SK-N-MC (cell line): ENCODE data around the gene YIF1A.

ENCODE experiments used
- DNase-seq: peaks from one replicate; pipeline ENCODE4 v3.0.0-alpha.2; 2011; ENCODE audit warnings: low read depth, low spot score
- H3K27ac ChIP-seq: fragments of 200-600 bp; sonication (generic); 2 replicates; pipeline ENCODE4 v1.5.1; 2016; ENCODE audit warnings: mixed run types
- H3K36me3 ChIP-seq: fragments of 200-600 bp; sonication (generic); 2 replicates; pipeline ENCODE4 v1.6.1; 2017; ENCODE audit warnings: antibody characterized with exemption, low read length, mixed read lengths; ENCODE audit not compliant: insufficient read depth
- H3K4me3 ChIP-seq: fragments of 200-600 bp; sonication (generic); 2 replicates; pipeline ENCODE4 v1.5.1; 2016
- H3K9ac ChIP-seq: fragments of 200-600 bp; sonication (generic); 2 replicates; pipeline ENCODE4 v1.8.0; 2017; ENCODE audit warnings: mixed run types, mixed read lengths; ENCODE audit not compliant: insufficient read length
- H3K9me3 ChIP-seq: fragments of 200-600 bp; sonication (generic); 2 replicates; pipeline ENCODE4 v1.6.1; 2017; ENCODE audit warnings: low read depth, mild to moderate bottlenecking, antibody characterized with exemption, low read length, moderate library complexity, mixed read lengths
- EZH2 ChIP-seq: fragments of 200-600 bp; sonication (generic); IDR thresholded peaks from one replicate; pipeline ENCODE4 v1.6.1; 2017; ENCODE audit warnings: antibody characterized with exemption
- FOXP2 ChIP-seq: optimal IDR thresholded peaks from 2 replicates; pipeline ENCODE3; 2011; ENCODE audit warnings: mild to moderate bottlenecking, moderate library complexity; ENCODE audit not compliant: insufficient read depth; ENCODE audit errors: extremely low read length, control extremely low read depth
- POLR2AphosphoS5 ChIP-seq: IDR thresholded peaks from 2 replicates; pipeline ENCODE4 v1.6.1; 2012; ENCODE audit warnings: mild to moderate bottlenecking, low read depth, low read length, borderline replicate concordance

Gene YIF1A

GRCh38 chr11:66283461-66284105, 5.4 kb downstream of the YIF1A start:
- DNase-seq, result no peak
- Histone ChIP-seq H3K36me3 (no peaks in the 10 kb centered on the region; the same call in 1 of the 2 replicates), H3K9me3 (no peaks in the 10 kb centered on the region), H3K9ac (no peak overlapping the region), H3K27ac (no peak overlapping the region), H3K4me3 (no peak overlapping the region)
- TF ChIP-seq FOXP2 (no peak), EZH2 (no peak), POLR2AphosphoS5 (no peak)

GRCh38 chr11:66282468-66283455, 6.2 kb downstream of the YIF1A start:
- Histone ChIP-seq H3K36me3 (no peaks in the 10 kb centered on the region; the same call in 1 of the 2 replicates), H3K9me3 (no peaks in the 10 kb centered on the region), H3K27ac (no peak overlapping the region), H3K9ac (no peak overlapping the region), H3K4me3 (no peak overlapping the region)
- TF ChIP-seq FOXP2, result no peak
- 0 out of 2 replicates have a peak, but pooled peaks have one; percentile 24 for TF ChIP-seq POLR2AphosphoS5
- TF ChIP-seq EZH2, result no peak
- no peak for DNase-seq

- DNase-seq, result no peak
- Histone ChIP-seq H3K4me3 (no peak overlapping the region), H3K27ac (no peak overlapping the region), H3K9ac (no peak overlapping the region), H3K9me3 (no peaks in the 10 kb centered on the region), H3K36me3 (no peaks in the 10 kb centered on the region; the same call in 1 of the 2 replicates)
- TF ChIP-seq EZH2 (no peak), POLR2AphosphoS5 (no peak), FOXP2 (no peak)
These were observed 7.0 kb downstream of the YIF1A start for GRCh38 chr11:66281776-66282467.

GRCh38 chr11:66281001-66281400, 7.9 kb downstream of the YIF1A start:
- H3K4me3 ChIP-seq, result no peak overlapping the region
- no peaks in the 10 kb centered on the region for H3K9me3 ChIP-seq
- TF ChIP-seq EZH2, result no peak
- TF ChIP-seq POLR2AphosphoS5, result no peak
- no peak for TF ChIP-seq FOXP2
- DNase-seq, result no peak
- no peaks in the 10 kb centered on the region; the same call in 1 of the 2 replicates for H3K36me3 ChIP-seq
- no peak overlapping the region for H3K9ac ChIP-seq
- H3K27ac ChIP-seq, result no peak overlapping the region

GRCh38 chr11:66280428-66280827, 8.5 kb downstream of the YIF1A start:
- no peak for DNase-seq
- Histone ChIP-seq H3K27ac (no peak overlapping the region), H3K36me3 (no peaks in the 10 kb centered on the region; the same call in 1 of the 2 replicates), H3K4me3 (no peak overlapping the region), H3K9ac (no peak overlapping the region), H3K9me3 (no peaks in the 10 kb centered on the region)
- TF ChIP-seq FOXP2, result no peak
- no peak for TF ChIP-seq POLR2AphosphoS5
- TF ChIP-seq EZH2, result no peak

- Histone ChIP-seq H3K36me3 (peaks cover 6% of the 10 kb centered on the region; the same call in 1 of the 2 replicates), H3K4me3 (peak overlapping the region; percentile 72), H3K9me3 (no peaks in the 10 kb centered on the region), H3K9ac (no peak overlapping the region), H3K27ac (no peak overlapping the region)
- no peak for DNase-seq
- TF ChIP-seq POLR2AphosphoS5 (no peak), EZH2 (no peak), FOXP2 (no peak)
These were observed 9.7 kb downstream of the YIF1A start for GRCh38 chr11:66279092-66279734.

GRCh38 chr11:66278363-66279091, 10.4 kb downstream of the YIF1A start:
- peaks cover 12% of the 10 kb centered on the region; the same call in 1 of the 2 replicates for H3K36me3 ChIP-seq
- H3K4me3 ChIP-seq, result peak overlapping the region; percentile 72
- H3K9ac ChIP-seq, result no peak overlapping the region
- no peaks in the 10 kb centered on the region for H3K9me3 ChIP-seq
- no peak for TF ChIP-seq EZH2
- no peak for TF ChIP-seq FOXP2
- TF ChIP-seq POLR2AphosphoS5, result no peak
- DNase-seq, result no peak
- H3K27ac ChIP-seq, result no peak overlapping the region
